ENCODE results near the gene PRPF38A. TPM values are rescaled to one million over a fixed set of nuclear protein-coding genes. Genes with fewer than 3 reads are reported as not detected.

The PRPF38A gene
- total RNA-seq, 1 donor from 2014 or later: 20.5 TPM

GRCh38 chr1:52461821-52462220 lies 57.4 kb downstream of the PRPF38A start:
- H3K36me3 ChIP-seq: peaks cover 27% of the 10 kb centered on the region

GRCh38 chr1:52463891-52464290 lies 59.5 kb downstream of the PRPF38A start:
- Histone ChIP-seq H3K36me3 (peaks cover 20% of the 10 kb centered on the region), H3K27me3 (ENCODE audit: low read depth) (no peaks in the 10 kb centered on the region)

More at GRCh38 chr1:52461821-52462220, 57.4 kb downstream of the PRPF38A start:
- no peaks in the 10 kb centered on the region for H3K4me1 ChIP-seq
- no peak overlapping the region for H3K27ac ChIP-seq (replicated peaks)
- TF ChIP-seq CTCF (IDR thresholded peaks at IDR 0.05; ENCODE audit: borderline replicate concordance): no peak
- intact Hi-C loops (cut with micrococcal nuclease): no loop called here
- no peaks in the 10 kb centered on the region for H3K27me3 ChIP-seq (ENCODE audit: low read depth)
- no peaks in the 10 kb centered on the region for H3K9me3 ChIP-seq (replicated peaks)
- DNase-seq: no peak
- H3K4me3 ChIP-seq: no peak overlapping the region

GRCh38 chr1:52469108-52469507 lies 64.7 kb downstream of the PRPF38A start:
- peaks cover 13% of the 10 kb centered on the region for H3K36me3 ChIP-seq
- H3K4me1 ChIP-seq: no peaks in the 10 kb centered on the region
- intact Hi-C loops (cut with micrococcal nuclease): no loop called here
- no peak for TF ChIP-seq CTCF (IDR thresholded peaks at IDR 0.05; ENCODE audit: borderline replicate concordance)
- DNase-seq: no peak
- H3K4me3 ChIP-seq: no peak overlapping the region
- no peak overlapping the region for H3K27ac ChIP-seq (replicated peaks)
- H3K9me3 ChIP-seq (replicated peaks): no peaks in the 10 kb centered on the region
- H3K27me3 ChIP-seq (ENCODE audit: low read depth): no peaks in the 10 kb centered on the region

More at GRCh38 chr1:52463891-52464290, 59.5 kb downstream of the PRPF38A start:
- Histone ChIP-seq H3K4me3 (no peak overlapping the region), H3K9me3 (replicated peaks) (no peaks in the 10 kb centered on the region), H3K4me1 (no peaks in the 10 kb centered on the region), H3K27ac (replicated peaks) (no peak overlapping the region)
- intact Hi-C loops (cut with micrococcal nuclease): no loop called here
- no peak for DNase-seq
- TF ChIP-seq CTCF (IDR thresholded peaks at IDR 0.05; ENCODE audit: borderline replicate concordance): no peak

Other genes with a start within 250 kb of the PRPF38A start
- 15.3 TPM for gene CC2D1B, start 38.4 kb upstream of the PRPF38A start, total RNA-seq
- gene ORC1, start 179 bp upstream of the PRPF38A start, total RNA-seq: 0.11 TPM
- gene TUT4, start 148.5 kb downstream of the PRPF38A start, total RNA-seq: 30.9 TPM
- 5.2 TPM for gene GPX7, start 197.8 kb downstream of the PRPF38A start, total RNA-seq
- gene SHISAL2A, start 228.6 kb downstream of the PRPF38A start, total RNA-seq: not detected